GM18526 (cell line): ENCODE data around the gene RAD51C.

Experiments
- POLR2A ChIP-seq: IDR thresholded peaks from 3 replicates; pipeline ENCODE4 v1.6.1; 2011; ENCODE audit not compliant: insufficient read length; ENCODE audit errors: extremely low read depth

RAD51C gene

GRCh38 chr17:58758890-58759289, 66.5 kb downstream of the RAD51C start:
- no peak for TF ChIP-seq POLR2A

DNA sequence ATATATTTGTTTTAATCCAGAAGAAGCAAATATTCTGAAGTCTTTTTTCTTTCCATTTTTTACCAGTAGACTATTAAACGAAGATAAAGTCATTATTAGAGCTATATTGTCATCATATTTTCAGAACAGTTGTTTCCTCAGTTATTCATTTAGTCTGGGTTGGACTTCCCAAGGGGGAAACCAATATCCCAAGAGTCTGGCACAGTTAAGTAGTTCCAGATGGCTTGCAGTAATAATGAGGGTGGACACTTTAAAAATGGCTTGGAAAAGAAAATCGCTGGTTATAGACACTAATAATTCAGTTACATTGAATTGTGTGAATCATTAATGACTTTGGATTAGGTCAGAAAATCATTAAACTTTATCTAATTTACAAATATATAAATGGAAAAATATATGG, 67.1 kb downstream of the RAD51C start:
- no peak for TF ChIP-seq POLR2A

DNA sequence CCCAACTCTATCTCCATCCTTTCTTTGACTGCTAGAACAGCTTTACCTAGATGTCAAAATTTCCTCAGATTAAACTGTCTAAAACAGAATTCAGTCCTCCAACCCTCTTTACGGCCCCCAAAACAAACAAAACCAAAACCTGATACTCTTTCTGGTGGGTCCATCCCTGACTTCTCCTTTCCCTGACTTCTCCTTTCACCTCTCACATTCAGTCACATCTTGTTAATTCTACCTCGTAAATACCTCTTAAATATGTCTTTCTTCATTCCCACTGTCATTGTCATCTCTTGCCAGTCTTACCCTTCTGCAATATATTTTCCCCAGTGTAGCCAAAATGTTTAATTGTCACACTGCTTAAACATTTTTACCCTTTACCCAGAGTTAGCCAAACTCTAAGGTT, 67.8 kb downstream of the RAD51C start:
- no peak for TF ChIP-seq POLR2A

GRCh38 chr17:58763263-58763662, 70.9 kb downstream of the RAD51C start:
- TF ChIP-seq POLR2A = no peak

GRCh38 chr17:58764373-58764772, 72.0 kb downstream of the RAD51C start:
- no peak for TF ChIP-seq POLR2A

- no peak for TF ChIP-seq POLR2A
Observed at GRCh38 chr17:58779446-58779845, 87.0 kb downstream of the RAD51C start.

GRCh38 chr17:58783380-58783779, 91.0 kb downstream of the RAD51C start:
- no peak for TF ChIP-seq POLR2A

GRCh38 chr17:58785097-58785496, 92.7 kb downstream of the RAD51C start:
- TF ChIP-seq POLR2A = no peak
